CD4-positive, alpha-beta T cell treated with Interleukin-17A for 1 hour (primary cell): ENCODE measurements around the gene OR2K2.
"Not testable (repeated sequence)": the region's sequence is repeated elsewhere in the genome, so short reads cannot be mapped to it uniquely, and the experiment has no call there.

Experiments
- DNase-seq: peaks from one replicate; pipeline ENCODE4 v3.0.0-alpha.2; 2020

OR2K2 gene, protein sequence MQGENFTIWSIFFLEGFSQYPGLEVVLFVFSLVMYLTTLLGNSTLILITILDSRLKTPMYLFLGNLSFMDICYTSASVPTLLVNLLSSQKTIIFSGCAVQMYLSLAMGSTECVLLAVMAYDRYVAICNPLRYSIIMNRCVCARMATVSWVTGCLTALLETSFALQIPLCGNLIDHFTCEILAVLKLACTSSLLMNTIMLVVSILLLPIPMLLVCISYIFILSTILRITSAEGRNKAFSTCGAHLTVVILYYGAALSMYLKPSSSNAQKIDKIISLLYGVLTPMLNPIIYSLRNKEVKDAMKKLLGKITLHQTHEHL

GRCh38 chr9:111330124-111330523 is at the start of gene OR2K2:
Gene OR2K2, minus strand, starts transcription at chr9:111330224. Its CDS starts 1,791 bp downstream, at chr9:111328433.
- DNase-seq, result no peak

- DNase-seq, result no peak
Measured at GRCh38 chr9:111375817-111376564, 46.0 kb upstream of the OR2K2 start.

- no peak for DNase-seq
Measured at GRCh38 chr9:111375062-111375461, 45.0 kb upstream of the OR2K2 start.

DNA sequence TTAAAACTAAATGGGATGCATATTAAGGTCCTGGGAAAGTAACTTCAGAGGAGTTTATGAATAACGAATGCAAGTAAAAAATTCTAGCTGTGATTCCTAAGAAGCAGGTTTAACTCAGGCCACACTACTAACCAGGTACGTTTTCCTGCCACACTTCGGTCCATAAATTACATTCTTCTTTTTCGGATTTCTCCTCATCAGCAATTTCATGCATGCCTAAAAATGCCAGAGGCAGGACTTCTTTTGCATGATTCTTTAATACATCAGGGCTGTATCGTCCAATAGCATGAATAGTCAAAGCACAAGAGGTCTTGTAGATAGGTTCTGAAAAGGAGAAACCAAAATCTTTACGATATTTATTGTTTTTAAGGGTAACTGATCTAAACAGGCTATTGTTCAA is 42.3 kb upstream of the OR2K2 start:
- no peak for DNase-seq

GRCh38 chr9:111366978-111367377 is 37.0 kb upstream of the OR2K2 start:
- DNase-seq, result no peak

GRCh38 chr9:111362526-111362925 is 32.5 kb upstream of the OR2K2 start:
- DNase-seq, result no peak

- no peak for DNase-seq
Measured at GRCh38 chr9:111360881-111361280, 30.9 kb upstream of the OR2K2 start.

- no peak for DNase-seq
Measured at GRCh38 chr9:111356481-111357244, 26.6 kb upstream of the OR2K2 start.

DNA sequence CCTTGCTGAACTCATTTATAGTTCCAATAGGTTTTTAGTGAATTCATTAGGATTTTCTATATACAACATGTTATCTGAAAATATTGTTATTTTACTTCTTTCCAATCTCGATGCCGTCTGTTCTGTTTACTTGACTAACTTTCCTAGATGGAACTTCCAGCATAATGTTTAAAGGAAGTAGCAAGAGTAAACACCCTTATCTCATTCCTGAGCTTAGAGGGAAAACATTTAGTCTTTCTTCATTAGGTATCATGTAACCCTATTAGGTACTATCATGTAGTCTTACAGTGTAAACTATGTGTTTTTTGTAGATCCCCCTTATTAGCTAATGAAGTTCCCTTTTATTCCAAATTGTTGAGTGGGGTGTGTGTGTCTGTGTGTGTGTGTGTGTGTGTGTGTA is 22.5 kb upstream of the OR2K2 start:
- DNase-seq, result no peak

- DNase-seq, result no peak
Measured at GRCh38 chr9:111350556-111350955, 20.5 kb upstream of the OR2K2 start.

DNA sequence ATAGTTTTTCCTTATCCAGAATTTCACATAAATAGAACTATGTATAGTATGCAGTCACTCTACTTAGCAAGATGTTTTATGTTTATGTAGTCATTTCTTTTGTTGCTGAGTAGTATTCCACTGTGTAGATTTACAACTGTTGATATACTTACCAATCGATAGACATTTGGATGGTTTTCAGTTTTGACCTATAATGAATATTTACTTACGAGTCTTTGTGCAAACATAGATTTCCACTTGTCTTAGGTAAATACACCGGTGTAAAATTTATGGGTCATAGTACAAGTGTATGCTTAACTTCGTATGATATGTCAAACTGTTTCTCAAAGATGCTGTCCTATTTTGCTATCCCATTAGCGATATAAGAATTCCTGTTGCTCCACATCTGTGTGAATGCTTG is 19.7 kb upstream of the OR2K2 start:
- no peak for DNase-seq

- DNase-seq, result no peak
Measured at GRCh38 chr9:111348821-111349271, 18.8 kb upstream of the OR2K2 start.

DNA sequence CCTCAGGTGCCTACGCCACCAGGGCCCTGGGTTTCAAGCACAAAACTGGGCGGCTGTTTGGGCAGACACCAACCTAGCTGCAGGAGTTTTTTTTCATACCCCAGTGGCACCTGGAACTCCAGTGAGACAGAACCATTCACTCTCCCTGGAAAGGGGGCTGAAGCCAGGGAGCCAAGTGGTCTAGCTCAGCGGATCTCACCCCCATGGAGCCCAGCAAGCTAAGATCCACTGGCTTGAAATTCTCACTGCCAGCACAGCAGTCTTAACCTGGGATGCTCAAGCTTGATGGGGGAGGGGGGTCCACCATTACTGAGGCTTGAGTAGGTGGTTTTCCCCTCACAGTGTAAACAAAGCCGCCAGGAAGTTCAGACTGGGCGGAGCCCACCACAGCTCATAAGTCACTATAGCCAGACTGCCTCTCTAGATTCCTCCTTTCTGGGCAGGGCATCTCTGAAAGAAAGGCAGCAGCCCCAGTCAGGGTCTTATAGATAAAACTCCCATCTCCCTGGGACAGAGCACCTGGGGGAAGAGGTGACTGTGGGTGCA is 4.4 kb upstream of the OR2K2 start:
- DNase-seq, result peak; percentile 5

- no peak for DNase-seq
Measured at GRCh38 chr9:111320631-111321030, 9.4 kb downstream of the OR2K2 start.

DNA sequence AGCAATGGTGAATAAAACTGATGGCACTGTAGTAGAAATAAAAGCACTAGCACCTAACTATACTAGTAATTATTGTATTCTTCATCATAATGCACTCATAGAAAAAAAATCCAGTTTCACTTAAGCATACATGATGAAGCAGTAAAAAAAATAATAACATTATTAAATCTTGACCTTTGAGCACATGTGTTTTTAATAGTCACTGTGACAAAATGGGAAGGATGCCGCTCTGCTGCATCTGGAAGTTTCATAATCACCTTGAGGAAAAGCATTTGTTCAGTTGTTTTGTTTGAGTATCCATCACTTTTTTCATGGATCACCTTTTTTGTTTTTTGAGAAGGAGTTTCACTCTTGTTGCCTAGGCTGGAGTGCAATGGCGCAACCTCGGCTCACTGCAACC is 13.2 kb downstream of the OR2K2 start:
- DNase-seq, result no peak

DNA sequence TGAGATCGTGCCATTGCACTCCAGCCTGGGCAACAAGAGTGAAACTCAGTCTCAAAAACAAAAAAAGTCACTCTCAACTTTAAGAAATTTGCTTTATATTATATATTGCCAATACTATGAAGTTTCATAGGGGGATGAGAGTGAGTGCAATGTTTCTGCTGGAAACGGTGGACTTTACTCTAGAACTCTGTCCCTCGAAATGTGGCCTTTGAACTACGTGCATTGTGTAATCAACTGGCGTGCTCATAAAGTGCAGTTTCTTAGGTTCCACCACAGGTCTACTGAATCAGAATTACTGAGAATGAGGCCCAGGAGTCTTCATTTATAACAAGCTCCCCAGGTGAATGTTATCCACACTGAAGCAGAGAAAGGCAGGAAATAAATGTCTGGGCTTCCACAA is 24.1 kb downstream of the OR2K2 start:
- no peak for DNase-seq

- DNase-seq, result not testable (repeated sequence)
Measured at GRCh38 chr9:111304000-111304399, 26.0 kb downstream of the OR2K2 start.

- DNase-seq, result no peak
Measured at GRCh38 chr9:111301195-111301594, 28.8 kb downstream of the OR2K2 start.

DNA sequence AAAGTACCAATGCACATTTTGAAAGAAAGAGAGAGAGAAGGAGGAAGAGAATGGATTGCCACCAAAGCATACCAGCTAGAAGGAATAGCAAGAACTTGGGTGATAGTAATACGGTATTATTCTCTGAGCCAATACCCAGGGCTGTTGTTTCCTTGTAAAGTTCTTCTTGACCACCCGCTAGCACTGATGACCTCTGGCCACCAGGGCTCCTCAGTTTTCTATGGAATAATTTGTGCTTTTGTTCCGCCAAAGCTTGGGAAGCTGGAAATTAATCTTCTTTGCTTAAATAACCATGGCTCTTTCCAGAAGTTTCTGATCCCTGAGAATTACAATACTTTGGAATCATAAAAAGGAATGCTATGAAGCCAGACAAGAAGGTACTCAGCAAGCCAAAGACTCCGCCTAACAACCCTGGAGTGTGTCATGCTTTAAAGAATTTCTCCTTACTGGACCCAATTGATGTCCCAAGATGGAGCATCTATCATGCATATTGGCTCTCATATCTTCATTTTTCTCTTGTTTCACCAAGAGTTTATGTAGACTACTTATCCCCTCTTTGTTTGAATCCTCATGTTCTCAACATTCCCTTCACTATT is 29.8 kb downstream of the OR2K2 start:
- no peak for DNase-seq

DNA sequence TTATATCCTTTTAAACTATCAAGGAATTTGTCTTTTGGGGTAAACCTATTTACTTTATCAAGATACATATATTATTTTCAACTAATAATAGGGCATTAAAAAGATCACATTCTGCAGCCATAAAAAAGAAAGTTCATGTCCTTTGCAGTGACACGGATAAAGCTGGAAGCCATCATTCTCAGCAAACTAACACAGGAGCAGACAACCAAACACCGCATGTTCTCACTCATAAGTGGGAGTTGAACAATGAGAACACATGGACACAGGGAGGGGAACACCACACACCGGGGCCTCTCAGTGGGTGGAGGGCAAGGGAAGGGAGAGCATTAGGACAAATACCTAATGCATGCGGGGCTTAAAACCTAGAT is 30.4 kb downstream of the OR2K2 start:
- DNase-seq, result not testable (repeated sequence)

GRCh38 chr9:111298731-111299598 is 31.1 kb downstream of the OR2K2 start:
- peak; percentile 46 for DNase-seq

- no peak for DNase-seq
Measured at GRCh38 chr9:111298111-111298510, 31.9 kb downstream of the OR2K2 start.
